K562 (cell line): ENCODE measurements around the gene NRP1. TPM values are rescaled to one million over a fixed set of nuclear protein-coding genes. Genes with fewer than 3 reads are reported as not detected.

ENCODE experiments used
- ATAC-seq: fragments of 200-7000 bp; cut with Tn5 transposase; 3 replicates; pipeline ENCODE4 v1.9.1; 2020; ENCODE audit warnings: moderate library complexity
- BruUV-seq: library from RNA; stranded (reverse); fragments of 400-500 nt; replicated peaks from 2 replicates; lab custom pipeline; 2021; lab: Mats Ljungman, UMichigan
- CTCF ChIA-PET: fragments of 300-600 bp; formaldehyde crosslinking; extraction: SDS; loops from one replicate; lab custom pipeline; 2021; ENCODE audit warnings: low intra/inter-chr PET ratio; lab: Yijun Ruan, JAX
- POLR2A ChIA-PET: fragments of 300-600, 350-650 bp; sonication (Branson Sonifier 250); formaldehyde crosslinking; extraction: SDS; loops from one replicate; lab custom pipeline; 2021; ENCODE audit warnings: antibody characterized with exemption, inconsistent platforms; lab: Yijun Ruan, JAX
- DNase-seq, 4 experiments: peaks; one replicate each; pipeline versions ENCODE4 v3.0.0 to v3.0.0-alpha.2; 2011 to 2018; ENCODE audit warnings: low spot score in 3 of 4, mixed read lengths in 3 of 4; ENCODE audit errors: extremely low read depth in 1 of 4
- FAIRE-seq: peaks from 2 replicates; lab custom pipeline; 2011; peaks lifted over from hg19 to GRCh38; lab: Jason Lieb, UNC
- H2AFZ ChIP-seq: 2 replicates; pipeline ENCODE4 v1.6.0; 2011; ENCODE audit warnings: low read depth, low read length, control low read depth, inconsistent platforms
- H3K27ac ChIP-seq: fragments of 200-600 bp; 3 replicates; pipeline ENCODE4 v1.8.0; 2011; ENCODE audit warnings: low read depth, mild to moderate bottlenecking, control low read depth, inconsistent platforms, low read length, moderate library complexity, mixed read lengths; ENCODE audit errors: extremely low read depth
- H3K27me3 ChIP-seq, 2 experiments: fragments of 300-600 bp in 1 of 2; 2 replicates in 1 of 2; 3 replicates in 1 of 2; pipeline versions ENCODE4 v1.6.0 to v1.8.0; 2011; ENCODE audit warnings: inconsistent platforms in 2 of 2, low read length in 2 of 2, mild to moderate bottlenecking in 1 of 2, mixed read lengths in 1 of 2, moderate library complexity in 1 of 2; ENCODE audit not compliant: control insufficient read depth in 2 of 2, insufficient read depth in 2 of 2
- H3K36me3 ChIP-seq: fragments of 300-600 bp; 3 replicates; pipeline ENCODE4 v1.8.0; 2011; ENCODE audit warnings: mild to moderate bottlenecking, low read length, inconsistent platforms; ENCODE audit not compliant: control insufficient read depth, insufficient read depth
- H3K4me1 ChIP-seq, 2 experiments: fragments of 200-600 bp in 1 of 2; replicated peaks in 1 of 2; 2 replicates in 1 of 2; 3 replicates in 1 of 2; pipeline versions ENCODE4 v1.5.1 to v1.8.0; 2011; ENCODE audit warnings: inconsistent platforms in 2 of 2, low read length in 2 of 2, mild to moderate bottlenecking in 1 of 2, mixed read lengths in 1 of 2, moderate library complexity in 1 of 2; ENCODE audit not compliant: control insufficient read depth in 2 of 2, insufficient read depth in 2 of 2
- H3K4me2 ChIP-seq: 2 replicates; pipeline ENCODE4 v1.6.1; 2011; ENCODE audit warnings: low read length, control low read depth, inconsistent platforms, mixed read lengths; ENCODE audit not compliant: insufficient read depth
- H3K4me3 ChIP-seq: fragments of 200-600 bp; sonication (generic), shearing (Covaris generic); 2 replicates; pipeline ENCODE4 v1.5.1; 2016; ENCODE audit warnings: control low read depth, inconsistent platforms
- H3K79me2 ChIP-seq: fragments of 200-600 bp; 3 replicates; pipeline ENCODE4 v1.8.0; 2011; ENCODE audit warnings: low read length, inconsistent platforms; ENCODE audit not compliant: control insufficient read depth, insufficient read depth
- H3K9ac ChIP-seq, 2 experiments: 2 replicates each; pipeline versions ENCODE4 v1.6.0 to v1.6.1; 2011; ENCODE audit warnings: low read depth in 2 of 2, low read length in 2 of 2, control low read depth in 1 of 2, inconsistent platforms in 1 of 2, mild to moderate bottlenecking in 1 of 2, mixed read lengths in 1 of 2; ENCODE audit not compliant: insufficient read depth in 1 of 2
- H3K9me1 ChIP-seq: one replicate; pipeline ENCODE4 v1.6.0; 2011; ENCODE audit warnings: inconsistent platforms, mild to moderate bottlenecking, low read length, moderate library complexity; ENCODE audit not compliant: control insufficient read depth, insufficient read depth
- H3K9me3 ChIP-seq: replicated peaks from 2 replicates; pipeline ENCODE4 v1.5.1; 2011; ENCODE audit warnings: low read depth, low read length, inconsistent platforms; ENCODE audit not compliant: control insufficient read depth, insufficient read depth
- H4K20me1 ChIP-seq: replicated peaks from 2 replicates; pipeline ENCODE4 v1.6.1; 2011; ENCODE audit warnings: low read length, inconsistent platforms, mixed read lengths; ENCODE audit not compliant: control insufficient read depth, insufficient read depth
- CEBPG ChIP-seq, 3 experiments: fragments of 200-800 bp in 1 of 3; sonication (Bioruptor generic) in 1 of 3; sonication (generic) in 1 of 3; formaldehyde crosslinking in 1 of 3; IDR thresholded peaks in 2 of 3; conservative IDR thresholded peaks in 1 of 3; 2 replicates each; pipeline versions ENCODE4 v1.6.1 to v1.8.0; 2016 to 2022; ENCODE audit warnings: missing compliant biosample characterization in 2 of 3, missing genetic modification characterization in 2 of 3, mild to moderate bottlenecking in 1 of 3, missing genetic modification reagents in 1 of 3
- CREB1 ChIP-seq, 2 experiments: sonication (generic) in 1 of 2; formaldehyde crosslinking in 1 of 2; IDR thresholded peaks; 2 replicates each; pipeline versions ENCODE4 v1.6.1 to v1.8.0; 2012 to 2022; ENCODE audit warnings: inconsistent platforms in 1 of 2, mild to moderate bottlenecking in 1 of 2, missing genetic modification reagents in 1 of 2, moderate library complexity in 1 of 2
- FOS ChIP-seq: IDR thresholded peaks from 3 replicates; pipeline ENCODE4 v1.6.1; 2011; ENCODE audit not compliant: insufficient read length; ENCODE audit errors: extremely low read depth
- SRSF1 ChIP-seq: fragments of 200-400 bp; formaldehyde crosslinking; IDR thresholded peaks from 2 replicates; pipeline ENCODE4 v1.6.1; 2017; ENCODE audit warnings: mild to moderate bottlenecking, low read depth, low read length, moderate library complexity
- ZNF707 ChIP-seq: fragments of 250-450 bp; sonication (Bioruptor Pico); conservative IDR thresholded peaks from 2 replicates; pipeline ENCODE4 v1.8.0; 2022; ENCODE audit warnings: inconsistent platforms, mild to moderate bottlenecking, moderate library complexity
- WGBS: fragments of 100-300 bp; shearing (Covaris generic); methylation state at CpG from one replicate; pipeline ENCODE4 v1.1.6; 2016; ENCODE audit warnings: low coverage, mixed read lengths; ENCODE audit not compliant: insufficient coverage; ENCODE audit errors: missing lambda C conversion rate; 5-methylcytosine and 5-hydroxymethylcytosine counted together
- in situ Hi-C: fragments of 300-500 bp; cut with MboI; formaldehyde crosslinking; loops from 4 replicates; pipeline ENCODE4 v1.15.0; 2018; ENCODE audit warnings: inconsistent platforms, mixed read lengths
- intact Hi-C: fragments of 100-400 bp; cut with micrococcal nuclease; formaldehyde crosslinking; loops from 2 replicates; pipeline ENCODE4 v1.14.2; 2022
- polyA plus RNA-seq, 8 experiments: library from polyadenylated mRNA; depleted of rRNA in 4 of 8; stranded (reverse) in 5 of 8; unstranded in 3 of 8; fragments of >200 nt; fragmentation: Nextera tagmentation in 2 of 8; fragmentation: Illumina TruSeq in 1 of 8; extraction: Ambion mirVana in 2 of 8; extraction: Trizol in 1 of 8; gene quantifications; 2 replicates each; pipeline versions ENCODE4 v1.2.1 to v1.2.3, GENCODE V29; 2011 to 2014; ENCODE audit warnings: inconsistent platforms in 1 of 8, missing spikeins in 1 of 8
- total RNA-seq, 7 experiments: library from RNA; depleted of rRNA in 6 of 7; stranded (reverse); fragments of >200 nt in 6 of 7; fragmentation: Illumina TruSeq in 2 of 7; extraction: Trizol in 2 of 7; gene quantifications; 2 replicates each; pipeline versions ENCODE4 v1.2.1 to v1.2.3, GENCODE V29; 2011 to 2021; ENCODE audit warnings: low replicate concordance in 1 of 7
- TF ChIP-seq, protein P1 (sequence below): sonication (generic); formaldehyde crosslinking; IDR thresholded peaks from 2 replicates; pipeline ENCODE4 v1.8.0; 2022; ENCODE audit warnings: missing genetic modification reagents, mild to moderate bottlenecking, borderline replicate concordance
- TF ChIP-seq, protein P2 (sequence below): fragments of 450-650 bp; IDR thresholded peaks from 2 replicates; pipeline ENCODE4 v1.6.1; 2016; ENCODE audit warnings: low read depth

NRP1 gene
- total and polyA plus RNA-seq, 9 of the 15 experiments (the other 6 are each of a cell fraction or from before 2014, with no cell fraction given) = 0.01 to 0.38 (median 0.04) TPM; not detected in 5

DNA sequence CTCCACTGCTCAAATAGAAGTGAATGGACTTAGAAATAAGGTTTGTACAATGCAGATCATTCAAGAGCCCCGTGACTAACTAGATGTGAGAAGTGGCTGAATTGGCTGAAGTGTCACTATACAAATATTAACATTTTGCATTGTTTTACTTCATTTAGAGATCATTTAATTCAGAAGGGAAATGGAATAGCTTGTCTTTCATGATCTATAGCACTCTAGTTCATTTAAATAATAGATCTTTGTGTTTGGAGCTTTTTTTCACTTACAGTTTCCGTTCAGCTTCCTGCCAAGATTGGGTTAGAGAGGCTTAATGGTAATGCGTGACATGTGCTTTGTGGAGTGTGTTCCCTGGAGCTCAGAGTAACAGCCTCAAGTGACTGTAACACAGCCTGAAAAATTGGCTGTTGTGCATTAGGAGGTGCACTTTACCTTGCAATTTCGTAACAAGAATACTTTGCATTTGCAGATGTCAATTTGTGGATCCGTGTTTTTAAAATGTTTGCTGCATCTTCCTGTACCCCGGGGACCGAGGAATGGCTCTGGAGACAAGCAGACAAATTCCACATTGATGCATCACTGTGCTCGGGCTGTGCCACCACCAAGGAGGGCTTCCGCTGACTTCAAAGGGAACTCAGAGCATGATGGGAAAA, 170.3 kb downstream of the NRP1 start (continued):
- TF ChIP-seq, protein P1, sequence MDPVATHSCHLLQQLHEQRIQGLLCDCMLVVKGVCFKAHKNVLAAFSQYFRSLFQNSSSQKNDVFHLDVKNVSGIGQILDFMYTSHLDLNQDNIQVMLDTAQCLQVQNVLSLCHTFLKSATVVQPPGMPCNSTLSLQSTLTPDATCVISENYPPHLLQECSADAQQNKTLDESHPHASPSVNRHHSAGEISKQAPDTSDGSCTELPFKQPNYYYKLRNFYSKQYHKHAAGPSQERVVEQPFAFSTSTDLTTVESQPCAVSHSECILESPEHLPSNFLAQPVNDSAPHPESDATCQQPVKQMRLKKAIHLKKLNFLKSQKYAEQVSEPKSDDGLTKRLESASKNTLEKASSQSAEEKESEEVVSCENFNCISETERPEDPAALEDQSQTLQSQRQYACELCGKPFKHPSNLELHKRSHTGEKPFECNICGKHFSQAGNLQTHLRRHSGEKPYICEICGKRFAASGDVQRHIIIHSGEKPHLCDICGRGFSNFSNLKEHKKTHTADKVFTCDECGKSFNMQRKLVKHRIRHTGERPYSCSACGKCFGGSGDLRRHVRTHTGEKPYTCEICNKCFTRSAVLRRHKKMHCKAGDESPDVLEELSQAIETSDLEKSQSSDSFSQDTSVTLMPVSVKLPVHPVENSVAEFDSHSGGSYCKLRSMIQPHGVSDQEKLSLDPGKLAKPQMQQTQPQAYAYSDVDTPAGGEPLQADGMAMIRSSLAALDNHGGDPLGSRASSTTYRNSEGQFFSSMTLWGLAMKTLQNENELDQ (CRISPR knock-in tag) = no peak
- TF ChIP-seq CREB1 (IDR thresholded peaks at IDR 0.05) (no peak), CREB1 (CRISPR knock-in tag; IDR thresholded peaks at IDR 0.05) (no peak)

DNA sequence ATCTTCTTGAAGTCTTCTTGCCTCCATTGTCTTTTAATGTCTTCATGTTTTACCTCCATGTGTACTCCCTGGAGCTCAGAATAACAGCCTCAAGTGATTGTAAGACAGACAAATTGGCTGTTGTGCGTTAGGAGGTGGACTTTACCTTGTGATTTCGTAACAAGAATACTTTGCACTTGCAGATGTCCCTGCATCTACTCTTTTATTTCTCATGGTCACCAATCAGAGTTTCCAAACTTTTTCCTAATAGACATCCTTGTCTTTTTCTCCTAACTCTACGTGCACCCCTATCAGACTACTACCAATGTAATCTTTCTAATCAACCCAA, 172.3 kb downstream of the NRP1 start:
- H3K9me1 ChIP-seq = no peaks in the 10 kb centered on the region
- WGBS = 3% methylated on average over 3 of the region's 3 CpGs
- in situ Hi-C loops = no loop called here
- intact Hi-C loops = no loop called here
- H3K27ac ChIP-seq = no peak overlapping the region
- ChIA-PET CTCF (no interaction called here), POLR2A (no interaction called here)
- BruUV-seq = no TSS peak
- H3K79me2 ChIP-seq = no peaks in the 10 kb centered on the region
- H3K4me1 ChIP-seq = no peaks in the 10 kb centered on the region
- H2AFZ ChIP-seq = no peak overlapping the region
- no peak overlapping the region for H3K4me2 ChIP-seq
- no peaks in the 10 kb centered on the region; the same call in 1 of the 2 replicates for H4K20me1 ChIP-seq
- FAIRE-seq (peak; percentile 26), DNase-seq (no peak), ATAC-seq (no peak)
- H3K9me3 ChIP-seq = no peaks in the 10 kb centered on the region
- no peak overlapping the region for H3K9ac ChIP-seq
- peaks cover 2 to 6% of the 10 kb centered on the region in 2 experiments; a peak in 1 of 5 replicates for H3K27me3 ChIP-seq
- H3K36me3 ChIP-seq = no peaks in the 10 kb centered on the region
- H3K4me3 ChIP-seq = no peak overlapping the region
- TF ChIP-seq ZNF707 (CRISPR knock-in tag) = no peak
- no peak for TF ChIP-seq CEBPG (CRISPR knock-in tag; IDR thresholded peaks at IDR 0.05)
- no peak for TF ChIP-seq CEBPG (tag; conservative IDR thresholded peaks at IDR 0.05 in 1 of 2, IDR thresholded peaks at IDR 0.05 in 1 of 2)
- TF ChIP-seq FOS = no peak
- TF ChIP-seq, protein P2, sequence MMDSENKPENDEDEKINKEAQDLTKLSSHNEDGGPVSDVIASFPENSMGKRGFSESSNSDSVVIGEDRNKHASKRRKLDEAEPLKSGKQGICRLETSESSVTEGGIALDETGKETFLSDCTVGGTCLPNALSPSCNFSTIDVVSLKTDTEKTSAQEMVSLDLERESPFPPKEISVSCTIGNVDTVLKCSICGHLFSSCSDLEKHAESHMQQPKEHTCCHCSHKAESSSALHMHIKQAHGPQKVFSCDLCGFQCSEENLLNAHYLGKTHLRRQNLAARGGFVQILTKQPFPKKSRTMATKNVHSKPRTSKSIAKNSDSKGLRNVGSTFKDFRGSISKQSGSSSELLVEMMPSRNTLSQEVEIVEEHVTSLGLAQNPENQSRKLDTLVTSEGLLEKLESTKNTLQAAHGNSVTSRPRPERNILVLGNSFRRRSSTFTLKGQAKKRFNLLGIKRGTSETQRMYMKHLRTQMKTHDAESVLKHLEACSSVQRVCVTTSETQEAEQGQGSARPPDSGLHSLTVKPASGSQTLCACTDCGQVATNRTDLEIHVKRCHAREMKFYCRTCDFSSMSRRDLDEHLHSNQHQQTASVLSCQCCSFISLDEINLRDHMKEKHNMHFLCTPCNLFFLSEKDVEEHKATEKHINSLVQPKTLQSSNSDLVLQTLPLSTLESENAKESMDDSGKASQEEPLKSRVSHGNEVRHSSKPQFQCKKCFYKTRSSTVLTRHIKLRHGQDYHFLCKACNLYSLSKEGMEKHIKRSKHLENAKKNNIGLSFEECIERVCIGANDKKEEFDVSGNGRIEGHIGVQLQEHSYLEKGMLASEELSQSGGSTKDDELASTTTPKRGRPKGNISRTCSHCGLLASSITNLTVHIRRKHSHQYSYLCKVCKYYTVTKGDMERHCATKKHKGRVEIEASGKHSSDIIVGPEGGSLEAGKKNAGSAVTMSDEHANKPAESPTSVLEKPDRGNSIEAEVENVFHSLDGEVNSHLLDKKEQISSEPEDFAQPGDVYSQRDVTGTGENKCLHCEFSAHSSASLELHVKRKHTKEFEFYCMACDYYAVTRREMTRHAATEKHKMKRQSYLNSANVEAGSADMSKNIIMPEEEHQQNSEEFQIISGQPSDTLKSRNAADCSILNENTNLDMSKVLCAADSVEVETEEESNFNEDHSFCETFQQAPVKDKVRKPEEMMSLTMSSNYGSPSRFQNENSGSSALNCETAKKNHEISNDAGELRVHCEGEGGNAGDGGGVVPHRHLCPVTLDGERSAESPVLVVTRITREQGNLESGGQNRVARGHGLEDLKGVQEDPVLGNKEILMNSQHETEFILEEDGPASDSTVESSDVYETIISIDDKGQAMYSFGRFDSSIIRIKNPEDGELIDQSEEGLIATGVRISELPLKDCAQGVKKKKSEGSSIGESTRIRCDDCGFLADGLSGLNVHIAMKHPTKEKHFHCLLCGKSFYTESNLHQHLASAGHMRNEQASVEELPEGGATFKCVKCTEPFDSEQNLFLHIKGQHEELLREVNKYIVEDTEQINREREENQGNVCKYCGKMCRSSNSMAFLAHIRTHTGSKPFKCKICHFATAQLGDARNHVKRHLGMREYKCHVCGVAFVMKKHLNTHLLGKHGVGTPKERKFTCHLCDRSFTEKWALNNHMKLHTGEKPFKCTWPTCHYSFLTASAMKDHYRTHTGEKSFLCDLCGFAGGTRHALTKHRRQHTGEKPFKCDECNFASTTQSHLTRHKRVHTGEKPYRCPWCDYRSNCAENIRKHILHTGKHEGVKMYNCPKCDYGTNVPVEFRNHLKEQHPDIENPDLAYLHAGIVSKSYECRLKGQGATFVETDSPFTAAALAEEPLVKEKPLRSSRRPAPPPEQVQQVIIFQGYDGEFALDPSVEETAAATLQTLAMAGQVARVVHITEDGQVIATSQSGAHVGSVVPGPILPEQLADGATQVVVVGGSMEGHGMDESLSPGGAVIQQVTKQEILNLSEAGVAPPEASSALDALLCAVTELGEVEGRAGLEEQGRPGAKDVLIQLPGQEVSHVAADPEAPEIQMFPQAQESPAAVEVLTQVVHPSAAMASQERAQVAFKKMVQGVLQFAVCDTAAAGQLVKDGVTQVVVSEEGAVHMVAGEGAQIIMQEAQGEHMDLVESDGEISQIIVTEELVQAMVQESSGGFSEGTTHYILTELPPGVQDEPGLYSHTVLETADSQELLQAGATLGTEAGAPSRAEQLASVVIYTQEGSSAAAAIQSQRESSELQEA = no peak
- no peak for TF ChIP-seq SRSF1
